Panc1 (cell line): ENCODE results near the gene PTPRE. TPM values are rescaled to one million over a fixed set of nuclear protein-coding genes. Genes with fewer than 3 reads are reported as not detected.

ENCODE experiments used
- ATAC-seq: fragments of 200-7000 bp; cut with Tn5 transposase; 2 replicates; pipeline ENCODE4 v1.9.1; 2020; ENCODE audit warnings: mild to moderate bottlenecking, moderate library complexity
- BruUV-seq: library from RNA; stranded (reverse); fragments of 400-500 nt; replicated peaks from 2 replicates; lab custom pipeline; 2021; lab: Mats Ljungman, UMichigan
- CTCF ChIA-PET: fragments of 300-600 bp; sonication (Branson Sonifier 250); formaldehyde crosslinking; loops from one replicate; lab custom pipeline; 2022; ENCODE audit warnings: antibody characterized with exemption; lab: Charles Lee
- POLR2A ChIA-PET: fragments of 300-600 bp; sonication (Branson Sonifier 250); formaldehyde crosslinking; loops from one replicate; lab custom pipeline; 2022; ENCODE audit warnings: antibody characterized with exemption; lab: Charles Lee
- DNase-seq: peaks from one replicate; pipeline ENCODE4 v3.0.0-alpha.2; 2010; ENCODE audit warnings: low read depth, low spot score
- H3K27ac ChIP-seq: 2 replicates; pipeline ENCODE4 v1.5.1; 2011; ENCODE audit warnings: mild to moderate bottlenecking, low read length, inconsistent platforms
- H3K27me3 ChIP-seq: fragments of 200-500 bp; sonication (Bioruptor generic); 2 replicates; pipeline ENCODE4 v1.6.0; 2014; ENCODE audit warnings: low read length, inconsistent platforms; ENCODE audit not compliant: control insufficient read depth, insufficient read depth
- H3K36me3 ChIP-seq: fragments of 200-500 bp; sonication (Bioruptor generic); 2 replicates; pipeline ENCODE4 v1.5.1; 2014; ENCODE audit warnings: inconsistent platforms, mild to moderate bottlenecking, low read length, moderate library complexity; ENCODE audit not compliant: control insufficient read depth, insufficient read depth
- H3K4me1 ChIP-seq: 2 replicates; pipeline ENCODE4 v1.5.1; 2011; ENCODE audit warnings: inconsistent platforms, mild to moderate bottlenecking, low read length, moderate library complexity; ENCODE audit not compliant: control insufficient read depth, insufficient read depth
- H3K4me3 ChIP-seq, 2 experiments: 2 replicates each; pipeline ENCODE4 v1.5.1; 2011 to 2012; ENCODE audit warnings: low read depth in 2 of 2, low read length in 2 of 2, mild to moderate bottlenecking in 2 of 2, inconsistent platforms in 1 of 2, moderate library complexity in 1 of 2
- H3K9me3 ChIP-seq: fragments of 200-500 bp; sonication (Bioruptor generic); 2 replicates; pipeline ENCODE4 v1.5.1; 2014; ENCODE audit warnings: low read depth, mild to moderate bottlenecking, inconsistent platforms, low read length, moderate library complexity; ENCODE audit not compliant: control insufficient read depth, insufficient read depth
- POLR2AphosphoS5 ChIP-seq: IDR thresholded peaks from 2 replicates; pipeline ENCODE4 v1.6.1; 2012; ENCODE audit warnings: mild to moderate bottlenecking, low read depth, low read length, moderate library complexity
- SIN3A ChIP-seq: IDR thresholded peaks from 2 replicates; pipeline ENCODE4 v1.6.1; 2012; ENCODE audit warnings: low read depth, mild to moderate bottlenecking, low read length, moderate library complexity, borderline replicate concordance; ENCODE audit not compliant: insufficient read depth
- TCF7L2 ChIP-seq: IDR thresholded peaks from 2 replicates; pipeline ENCODE4 v1.6.1; 2011; ENCODE audit warnings: mild to moderate bottlenecking, low read depth, low read length, inconsistent platforms
- in situ Hi-C: cut with HindIII; loops from 2 replicates; pipeline ENCODE4 v1.10.0; 2016; ENCODE audit warnings: low sequenced_read_pairs, low pct_unique_long_range_greater_than_20kb
- intact Hi-C: fragments of 100-400 bp; cut with micrococcal nuclease; formaldehyde crosslinking; loops from one replicate; pipeline ENCODE4 v1.10.0; 2022; ENCODE audit not compliant: unreplicated experiment
- total RNA-seq: library from RNA; stranded (reverse); gene quantifications from one replicate; pipeline ENCODE4 v1.2.1, GENCODE V29; 2021; ENCODE audit not compliant: unreplicated experiment
- TF ChIP-seq, protein P1 (sequence below), 2 experiments: IDR thresholded peaks; 2 replicates each; pipeline ENCODE4 v1.6.1; 2011 to 2012; ENCODE audit warnings: low read depth in 2 of 2, control low read depth in 1 of 2, low read length in 1 of 2, mild to moderate bottlenecking in 1 of 2, moderate library complexity in 1 of 2; ENCODE audit not compliant: insufficient read depth in 1 of 2
- TF ChIP-seq, protein P2 (sequence below): fragments of 450-650 bp; IDR thresholded peaks from 2 replicates; pipeline ENCODE4 v1.5.1; 2017; ENCODE audit warnings: mild to moderate bottlenecking

The PTPRE gene
- total RNA-seq, 1 experiment from 2014 or later = 0.44 TPM

DNA sequence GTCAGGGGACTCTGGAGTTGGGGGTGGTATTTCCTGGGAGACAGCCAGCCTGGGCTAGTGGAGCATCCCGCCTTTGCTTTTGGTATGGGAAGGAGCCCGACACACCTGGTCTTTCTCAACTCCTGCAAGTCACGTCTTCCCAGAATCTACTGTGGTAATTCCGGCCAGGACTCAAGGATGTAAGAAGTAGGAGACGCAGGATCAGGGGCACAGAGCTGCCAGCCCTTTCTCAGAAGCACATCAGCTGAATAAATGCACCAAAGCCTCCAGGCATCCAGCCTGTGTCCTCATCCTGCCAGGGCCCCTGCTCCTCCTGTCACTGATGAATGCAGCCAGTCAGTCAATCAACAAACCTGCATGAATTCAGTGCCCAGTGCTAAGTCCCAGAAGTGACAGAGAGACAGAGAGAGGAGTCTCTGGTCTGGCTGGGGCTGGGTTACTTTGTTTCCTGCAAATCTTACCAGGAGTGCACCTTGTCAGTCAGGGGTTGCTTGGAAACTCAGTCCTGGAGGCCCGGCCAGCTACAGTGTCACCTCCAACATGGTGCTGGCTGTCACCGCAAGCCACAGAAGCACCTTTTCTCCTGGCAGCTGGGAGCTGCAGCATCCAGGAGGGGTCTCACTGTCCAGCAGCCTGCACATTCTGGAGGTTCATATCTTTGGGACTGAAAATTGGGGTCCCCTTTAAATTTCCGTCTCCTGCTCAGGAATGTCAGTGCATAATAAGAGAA is 101.8 kb downstream of the PTPRE start:
- intact Hi-C loops = no loop called here

DNA sequence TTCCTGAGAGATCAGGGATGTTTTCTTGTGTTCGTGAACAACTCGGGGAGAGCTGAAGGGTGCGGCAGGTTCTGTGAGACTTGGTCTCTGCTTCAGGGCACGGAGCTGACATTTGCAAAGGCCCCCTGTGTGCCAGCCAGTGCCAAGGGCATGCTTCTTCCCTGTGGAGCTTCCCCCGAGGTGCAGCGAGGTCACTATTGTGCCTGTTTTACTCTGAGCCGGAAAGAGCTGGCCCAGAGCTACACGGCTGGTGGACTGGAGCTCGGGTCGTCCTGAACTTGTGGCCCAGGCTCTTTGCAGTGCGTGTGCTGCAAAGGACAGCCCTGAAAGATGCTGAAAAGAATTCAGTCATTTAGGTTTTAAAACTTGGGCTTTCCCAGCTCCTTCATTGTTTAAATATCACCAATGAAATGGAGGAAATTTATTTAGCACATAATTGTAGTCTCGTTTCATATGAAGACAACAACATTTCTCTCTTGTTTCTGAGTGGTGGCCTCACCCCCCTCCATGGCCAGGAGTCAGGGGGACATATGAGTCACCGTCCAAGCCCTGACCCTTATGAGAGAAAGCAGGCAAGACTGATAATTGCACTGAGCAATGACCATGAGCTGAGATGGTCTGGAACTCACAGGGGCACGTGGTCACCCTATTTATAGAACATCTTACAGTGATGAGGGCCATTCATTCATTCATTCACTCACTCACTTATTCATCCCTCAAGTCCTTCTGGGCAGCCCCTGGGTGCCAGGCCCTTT is 102.6 kb downstream of the PTPRE start:
- CTCF ChIA-PET = interaction anchor here (1.1 to 1.5 kb wide), 2 partner anchors 104 to 155 kb away, joined by 3 to 9 read pairs; no protein-coding TSS in a partner anchor
- no peak for ATAC-seq
- BruUV-seq = no TSS peak
- Histone ChIP-seq H3K9me3 (no peaks in the 10 kb centered on the region), H3K4me1 (peaks cover 4% of the 10 kb centered on the region; the same call in 1 of the 2 replicates), H3K4me3 (no peak overlapping the region), H3K36me3 (no peaks in the 10 kb centered on the region), H3K27me3 (peaks cover 5% of the 10 kb centered on the region; the same call in 1 of the 2 replicates), H3K27ac (no peak overlapping the region)
- TF ChIP-seq POLR2AphosphoS5 (no peak), TCF7L2 (no peak), SIN3A (no peak)
- TF ChIP-seq, protein P1, sequence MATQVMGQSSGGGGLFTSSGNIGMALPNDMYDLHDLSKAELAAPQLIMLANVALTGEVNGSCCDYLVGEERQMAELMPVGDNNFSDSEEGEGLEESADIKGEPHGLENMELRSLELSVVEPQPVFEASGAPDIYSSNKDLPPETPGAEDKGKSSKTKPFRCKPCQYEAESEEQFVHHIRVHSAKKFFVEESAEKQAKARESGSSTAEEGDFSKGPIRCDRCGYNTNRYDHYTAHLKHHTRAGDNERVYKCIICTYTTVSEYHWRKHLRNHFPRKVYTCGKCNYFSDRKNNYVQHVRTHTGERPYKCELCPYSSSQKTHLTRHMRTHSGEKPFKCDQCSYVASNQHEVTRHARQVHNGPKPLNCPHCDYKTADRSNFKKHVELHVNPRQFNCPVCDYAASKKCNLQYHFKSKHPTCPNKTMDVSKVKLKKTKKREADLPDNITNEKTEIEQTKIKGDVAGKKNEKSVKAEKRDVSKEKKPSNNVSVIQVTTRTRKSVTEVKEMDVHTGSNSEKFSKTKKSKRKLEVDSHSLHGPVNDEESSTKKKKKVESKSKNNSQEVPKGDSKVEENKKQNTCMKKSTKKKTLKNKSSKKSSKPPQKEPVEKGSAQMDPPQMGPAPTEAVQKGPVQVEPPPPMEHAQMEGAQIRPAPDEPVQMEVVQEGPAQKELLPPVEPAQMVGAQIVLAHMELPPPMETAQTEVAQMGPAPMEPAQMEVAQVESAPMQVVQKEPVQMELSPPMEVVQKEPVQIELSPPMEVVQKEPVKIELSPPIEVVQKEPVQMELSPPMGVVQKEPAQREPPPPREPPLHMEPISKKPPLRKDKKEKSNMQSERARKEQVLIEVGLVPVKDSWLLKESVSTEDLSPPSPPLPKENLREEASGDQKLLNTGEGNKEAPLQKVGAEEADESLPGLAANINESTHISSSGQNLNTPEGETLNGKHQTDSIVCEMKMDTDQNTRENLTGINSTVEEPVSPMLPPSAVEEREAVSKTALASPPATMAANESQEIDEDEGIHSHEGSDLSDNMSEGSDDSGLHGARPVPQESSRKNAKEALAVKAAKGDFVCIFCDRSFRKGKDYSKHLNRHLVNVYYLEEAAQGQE (IDR thresholded peaks at IDR 0.05; ENCODE audit: insufficient read depth in 1 of 2, low read depth in 2 of 2, low read length in 1 of 2) = no peak
- TF ChIP-seq, protein P2, sequence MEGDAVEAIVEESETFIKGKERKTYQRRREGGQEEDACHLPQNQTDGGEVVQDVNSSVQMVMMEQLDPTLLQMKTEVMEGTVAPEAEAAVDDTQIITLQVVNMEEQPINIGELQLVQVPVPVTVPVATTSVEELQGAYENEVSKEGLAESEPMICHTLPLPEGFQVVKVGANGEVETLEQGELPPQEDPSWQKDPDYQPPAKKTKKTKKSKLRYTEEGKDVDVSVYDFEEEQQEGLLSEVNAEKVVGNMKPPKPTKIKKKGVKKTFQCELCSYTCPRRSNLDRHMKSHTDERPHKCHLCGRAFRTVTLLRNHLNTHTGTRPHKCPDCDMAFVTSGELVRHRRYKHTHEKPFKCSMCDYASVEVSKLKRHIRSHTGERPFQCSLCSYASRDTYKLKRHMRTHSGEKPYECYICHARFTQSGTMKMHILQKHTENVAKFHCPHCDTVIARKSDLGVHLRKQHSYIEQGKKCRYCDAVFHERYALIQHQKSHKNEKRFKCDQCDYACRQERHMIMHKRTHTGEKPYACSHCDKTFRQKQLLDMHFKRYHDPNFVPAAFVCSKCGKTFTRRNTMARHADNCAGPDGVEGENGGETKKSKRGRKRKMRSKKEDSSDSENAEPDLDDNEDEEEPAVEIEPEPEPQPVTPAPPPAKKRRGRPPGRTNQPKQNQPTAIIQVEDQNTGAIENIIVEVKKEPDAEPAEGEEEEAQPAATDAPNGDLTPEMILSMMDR = no peak
- in situ Hi-C loops (no loop called here), intact Hi-C loops (loop anchor here (5.0 kb wide), 1 partner anchor 292 kb away; no protein-coding TSS in a partner anchor)
- DNase-seq = no peak
- POLR2A ChIA-PET = no interaction called here

More for the DNA sequence above, 101.8 kb downstream of the PTPRE start:
- H3K27me3 ChIP-seq = peaks cover 5% of the 10 kb centered on the region
- H3K36me3 ChIP-seq = no peaks in the 10 kb centered on the region
- TF ChIP-seq, protein P1 (IDR thresholded peaks at IDR 0.05; ENCODE audit: insufficient read depth in 1 of 2, low read depth in 2 of 2, low read length in 1 of 2) = no peak
- TF ChIP-seq, protein P2 = no peak
- no peak for TF ChIP-seq POLR2AphosphoS5
- TF ChIP-seq TCF7L2 = no peak
- TF ChIP-seq SIN3A = no peak
- no TSS peak for BruUV-seq
- CTCF ChIA-PET = interaction anchor here (1.5 kb wide), 1 partner anchor 103 kb away, joined by 9 read pairs; no protein-coding TSS in a partner anchor
- H3K27ac ChIP-seq = no peak overlapping the region
- POLR2A ChIA-PET = interaction anchor here (0.6 kb wide), 1 partner anchor 801 kb away, joined by 7 read pairs; no protein-coding TSS in a partner anchor
- ATAC-seq = no peak
- H3K4me3 ChIP-seq = no peak overlapping the region
- peaks cover 4% of the 10 kb centered on the region; the same call in 1 of the 2 replicates for H3K4me1 ChIP-seq
- in situ Hi-C loops = no loop called here
- no peak for DNase-seq
- H3K9me3 ChIP-seq = no peaks in the 10 kb centered on the region
